Measurements from ENCODE around the gene L3MBTL4. TPM values are rescaled to one million over a fixed set of nuclear protein-coding genes. Genes with fewer than 3 reads are reported as not detected.

The L3MBTL4 gene
- 10 to 100 TPM in 4 of 6 experiments, 1 to 10 TPM in 2; 8.2 to 16.0 (median 11.3) TPM for total RNA-seq
- long read RNA-seq, partial matches to known transcripts = 1 of 2 reads
- long read RNA-seq, other reads (novel, unspliced or antisense) = 1 of 2 reads

- DNase-seq (peak; percentile 85 to 88 (median 86)), ATAC-seq (peak; percentile 75 to 86 (median 80))
- no peak for TF ChIP-seq CTCF (IDR thresholded peaks at IDR 0.05)
- peak; percentile 64 for TF ChIP-seq POLR2A (IDR thresholded peaks at IDR 0.05)
- H3K9me3 ChIP-seq = no peaks in the 10 kb centered on the region
- WGBS (ENCODE audit: insufficient coverage, low coverage, low lambda C conversion rate, missing lambda C conversion rate) = 8% methylated on average over 4 of the region's 67 CpGs
- H3K27ac ChIP-seq = peak within 1 kb of the TSS; percentile 94 to 98 (median 96)
- no peaks in the 10 kb centered on the region for H3K36me3 ChIP-seq
- intact Hi-C loops (cut with DNase I) = loop anchor here in 1 of 2 donors (10.0 kb wide), 1 partner anchor 50 kb away; no protein-coding TSS in a partner anchor
- H3K4me3 ChIP-seq = peak within 1 kb of the TSS; percentile 84 to 91 (median 86)
- peaks cover 0 to 11% (median 4%) of the 10 kb centered on the region in 4 donors for H3K4me1 ChIP-seq
- no peaks in the 10 kb centered on the region for H3K27me3 ChIP-seq
Measured at GRCh38 chr18:6414723-6415417, at the start of gene L3MBTL4. L3MBTL4 (minus strand) TSS chr18:6414911; CDS start chr18:6311625, 103,286 bp downstream.

GRCh38 chr18:6452194-6452593 is 37.5 kb upstream of the L3MBTL4 start:
- Histone ChIP-seq H3K9me3 (no peaks in the 10 kb centered on the region), H3K4me1 (peaks cover 0 to 9% (median 0%) of the 10 kb centered on the region in 4 donors), H3K27me3 (no peaks in the 10 kb centered on the region), H3K27ac (no peak overlapping the region), H3K4me3 (no peak overlapping the region), H3K36me3 (no peaks in the 10 kb centered on the region)
- DNase-seq (no peak), ATAC-seq (peak; percentile 63 to 88 (median 80))
- TF ChIP-seq CTCF (IDR thresholded peaks at IDR 0.05) (no peak), POLR2A (IDR thresholded peaks at IDR 0.05) (no peak)
- intact Hi-C loops (cut with DNase I) = no loop called here

- intact Hi-C loops (cut with DNase I) = no loop called here
- no peak for DNase-seq
- H3K36me3 ChIP-seq = no peaks in the 10 kb centered on the region
- H3K4me1 ChIP-seq = peaks cover 0 to 9% (median 0%) of the 10 kb centered on the region in 4 donors
- no peak for ATAC-seq
- no peak overlapping the region for H3K4me3 ChIP-seq
- 83% methylated on average over 2 of the region's 5 CpGs for WGBS (ENCODE audit: insufficient coverage, low coverage, low lambda C conversion rate, missing lambda C conversion rate)
- no peak overlapping the region for H3K27ac ChIP-seq
- no peaks in the 10 kb centered on the region for H3K9me3 ChIP-seq
- H3K27me3 ChIP-seq = no peaks in the 10 kb centered on the region
- TF ChIP-seq CTCF (IDR thresholded peaks at IDR 0.05) (no peak), POLR2A (IDR thresholded peaks at IDR 0.05) (no peak)
Measured at GRCh38 chr18:6449213-6449612, 34.5 kb upstream of the L3MBTL4 start.

- WGBS (ENCODE audit: insufficient coverage, low coverage, low lambda C conversion rate, missing lambda C conversion rate) = 63% methylated on average over 2 of the region's 2 CpGs
- Histone ChIP-seq H3K27me3 (no peaks in the 10 kb centered on the region), H3K9me3 (no peaks in the 10 kb centered on the region), H3K4me1 (no peaks in the 10 kb centered on the region), H3K27ac (no peak overlapping the region), H3K4me3 (no peak overlapping the region), H3K36me3 (no peaks in the 10 kb centered on the region)
- TF ChIP-seq CTCF (IDR thresholded peaks at IDR 0.05) (no peak), POLR2A (IDR thresholded peaks at IDR 0.05) (no peak)
- intact Hi-C loops (cut with DNase I) = no loop called here
- DNase-seq = no peak
- ATAC-seq = no peak
Measured at GRCh38 chr18:6444466-6445228, 29.9 kb upstream of the L3MBTL4 start.
